ENCODE measurements around the gene PTCSC3.

GRCh38 chr14:36174767-36175424, 1.6 kb downstream of the PTCSC3 start:
- TF ChIP-seq EZH2 (IDR thresholded peaks at IDR 0.05; ENCODE audit: low read depth, unreplicated experiment) (no peak), CTCF (conservative IDR thresholded peaks at IDR 0.05; ENCODE audit: low read depth in 2 of 2) (no peak), NANOG (IDR thresholded peaks at IDR 0.05; ENCODE audit: borderline replicate concordance) (no peak)
